Measurements from ENCODE around the gene MAGI1. TPM values are rescaled to one million over a fixed set of nuclear protein-coding genes. Genes with fewer than 3 reads are reported as not detected.

The MAGI1 gene
- total RNA-seq, 1 experiment from 2014 or later, result 38.6 TPM

GRCh38 chr3:65974509-65974908 is 64.2 kb downstream of the MAGI1 start:
- Histone ChIP-seq H3K27ac (ENCODE audit: low read depth, low read length) (no peak overlapping the region), H3K9me2 (ENCODE audit: insufficient read depth) (no peaks in the 10 kb centered on the region), H3K36me3 (ENCODE audit: control insufficient read depth in 1 of 2, insufficient read depth in 2 of 2, low read length in 2 of 2) (no peaks in the 10 kb centered on the region), H3K79me2 (ENCODE audit: insufficient read depth, low read length) (no peaks in the 10 kb centered on the region), H4K20me1 (ENCODE audit: insufficient read depth) (no peaks in the 10 kb centered on the region), H3K4me1 (ENCODE audit: control insufficient read depth in 1 of 2, insufficient read depth in 2 of 2, low read length in 2 of 2) (peaks cover 16 to 42% of the 10 kb centered on the region in 2 experiments), H3K9me3 (ENCODE audit: control insufficient read depth in 1 of 2, insufficient read depth in 1 of 2, low read depth in 1 of 2, low read length in 2 of 2) (peaks cover 0 to 4% of the 10 kb centered on the region in 2 experiments; a peak in 1 of 4 replicates), H3K4me3 (replicated peaks in 1 of 2; ENCODE audit: low read depth in 1 of 2, low read length in 2 of 2) (no peak overlapping the region), H2AFZ (ENCODE audit: low read depth, low read length, poor library complexity, severe bottlenecking) (no peak overlapping the region), H3K4me2 (ENCODE audit: low read length) (no peak overlapping the region), H3K27me3 (ENCODE audit: insufficient read depth, low read length) (no peaks in the 10 kb centered on the region), H3K9ac (ENCODE audit: low read length) (no peak overlapping the region)
- ChIA-PET RAD21 (ENCODE audit: low non-redundant PET in 1 of 2, low total read pairs in 2 of 2, uncharacterized antibody in 2 of 2, unreplicated experiment in 2 of 2) (interaction anchor here in 1 of 2 experiments (0.7 kb wide), 1 partner anchor 977 kb away, joined by 3 read pairs; no protein-coding TSS in a partner anchor), CTCF (no interaction called here), POLR2A (no interaction called here)
- no peak for TF ChIP-seq TCF7L2 (IDR thresholded peaks at IDR 0.05; ENCODE audit: borderline replicate concordance, extremely low read depth, insufficient read depth, insufficient read length)
- TF ChIP-seq REST (IDR thresholded peaks at IDR 0.05; ENCODE audit: low read depth), result no peak
- TF ChIP-seq EZH2phosphoT487 (IDR thresholded peaks at IDR 0.05; ENCODE audit: borderline replicate concordance), result no peak
- TF ChIP-seq YY1 (IDR thresholded peaks at IDR 0.05; ENCODE audit: extremely low read depth, insufficient replicate concordance, low read depth, low read length), result no peak
- TF ChIP-seq MAX (IDR thresholded peaks at IDR 0.05), result no peak
- no peak for TF ChIP-seq CBX3 (IDR thresholded peaks at IDR 0.05; ENCODE audit: low read depth)
- no peak for TF ChIP-seq FOSL1 (IDR thresholded peaks at IDR 0.05; ENCODE audit: low read depth)
- no peak for TF ChIP-seq EGR1 (IDR thresholded peaks at IDR 0.05; ENCODE audit: low read depth)
- no peak for TF ChIP-seq SRF (IDR thresholded peaks at IDR 0.05; ENCODE audit: low read depth)
- no peak for TF ChIP-seq CEBPB (IDR thresholded peaks at IDR 0.05; ENCODE audit: low read depth)
- intact Hi-C loops (cut with micrococcal nuclease), result no loop called here
- DNase-seq (ENCODE audit: low read depth, low spot score), result no peak
- BruUV-seq (replicated peaks), result no TSS peak
- ATAC-seq, result no peak
